ENCODE results near the gene DEF6. TPM values are rescaled to one million over a fixed set of nuclear protein-coding genes. Genes with fewer than 3 reads are reported as not detected.

DEF6 gene
- total and polyA plus RNA-seq, 8 donors, result 6.4 to 21.9 (median 8.5) TPM

DNA sequence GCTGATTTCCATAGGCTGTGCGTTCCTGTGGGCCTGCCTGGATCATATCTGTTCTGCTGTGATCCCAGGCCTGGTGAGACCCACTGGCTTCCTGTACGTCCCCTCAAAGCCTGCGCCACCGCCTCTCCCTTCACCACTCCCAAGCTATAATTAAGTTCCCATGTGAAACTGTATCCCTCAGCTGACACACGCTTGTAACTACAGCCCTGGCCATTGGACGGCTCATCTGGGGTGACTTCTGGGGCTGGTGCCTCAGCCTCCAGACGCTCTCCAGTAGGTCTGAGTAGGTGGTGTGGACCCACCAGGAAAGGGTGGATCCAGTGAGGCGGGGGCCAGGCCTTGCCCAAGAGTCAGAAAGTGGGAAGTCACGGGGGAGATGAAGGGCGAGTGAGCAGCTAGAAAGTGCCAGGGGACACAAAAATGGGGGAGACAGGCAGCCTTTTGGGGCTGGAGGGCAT lies 65.7 kb downstream of the DEF6 start:
- Histone ChIP-seq H3K4me1 (peaks cover 4 to 37% of the 10 kb centered on the region in 2 donors), H3K27me3 (no peaks in the 10 kb centered on the region), H3K36me3 (peaks cover 0 to 11% of the 10 kb centered on the region in 2 donors), H3K27ac (no peak overlapping the region), H3K9me3 (no peaks in the 10 kb centered on the region), H3K4me3 (no peak overlapping the region)
- no peak for DNase-seq
- ATAC-seq, result no peak
- TF ChIP-seq, protein P1, sequence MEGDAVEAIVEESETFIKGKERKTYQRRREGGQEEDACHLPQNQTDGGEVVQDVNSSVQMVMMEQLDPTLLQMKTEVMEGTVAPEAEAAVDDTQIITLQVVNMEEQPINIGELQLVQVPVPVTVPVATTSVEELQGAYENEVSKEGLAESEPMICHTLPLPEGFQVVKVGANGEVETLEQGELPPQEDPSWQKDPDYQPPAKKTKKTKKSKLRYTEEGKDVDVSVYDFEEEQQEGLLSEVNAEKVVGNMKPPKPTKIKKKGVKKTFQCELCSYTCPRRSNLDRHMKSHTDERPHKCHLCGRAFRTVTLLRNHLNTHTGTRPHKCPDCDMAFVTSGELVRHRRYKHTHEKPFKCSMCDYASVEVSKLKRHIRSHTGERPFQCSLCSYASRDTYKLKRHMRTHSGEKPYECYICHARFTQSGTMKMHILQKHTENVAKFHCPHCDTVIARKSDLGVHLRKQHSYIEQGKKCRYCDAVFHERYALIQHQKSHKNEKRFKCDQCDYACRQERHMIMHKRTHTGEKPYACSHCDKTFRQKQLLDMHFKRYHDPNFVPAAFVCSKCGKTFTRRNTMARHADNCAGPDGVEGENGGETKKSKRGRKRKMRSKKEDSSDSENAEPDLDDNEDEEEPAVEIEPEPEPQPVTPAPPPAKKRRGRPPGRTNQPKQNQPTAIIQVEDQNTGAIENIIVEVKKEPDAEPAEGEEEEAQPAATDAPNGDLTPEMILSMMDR (IDR thresholded peaks at IDR 0.05), result no peak
- intact Hi-C loops (cut with DNase I), result no loop called here

DNA sequence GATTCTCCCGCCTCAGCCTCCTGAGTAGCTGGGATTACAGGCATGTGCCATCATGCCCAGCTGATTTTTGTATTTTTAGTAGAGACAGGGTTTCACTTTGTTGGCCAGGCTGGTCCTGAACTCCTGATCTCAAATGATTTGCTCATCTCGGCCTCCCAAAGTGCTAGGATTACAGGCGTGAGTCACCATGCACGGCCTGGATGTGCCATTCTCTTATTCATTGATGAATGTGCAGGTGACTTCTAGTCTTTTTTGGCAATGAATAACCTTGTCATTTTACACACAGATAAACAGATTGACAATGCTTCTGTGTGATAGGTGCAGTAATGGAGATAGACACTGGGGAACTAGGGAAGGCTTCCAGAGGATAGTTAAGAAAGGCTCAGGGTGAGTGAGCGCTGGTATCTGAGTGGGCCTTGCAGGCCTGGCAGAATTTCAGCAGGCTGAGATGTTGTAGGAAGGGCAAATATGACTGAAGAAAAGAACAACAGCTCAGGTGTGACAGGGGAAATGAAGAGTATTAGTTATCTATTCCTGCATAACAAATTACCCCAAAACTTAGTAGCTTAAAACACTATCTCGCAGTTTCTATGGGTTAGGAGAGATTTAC lies 68.1 kb downstream of the DEF6 start:
- ATAC-seq, result no peak
- H3K27ac ChIP-seq, result no peak overlapping the region
- intact Hi-C loops (cut with DNase I), result no loop called here
- H3K9me3 ChIP-seq, result no peaks in the 10 kb centered on the region
- no peak overlapping the region for H3K4me3 ChIP-seq
- no peak for DNase-seq
- TF ChIP-seq, protein P1 (IDR thresholded peaks at IDR 0.05), result no peak
- H3K4me1 ChIP-seq, result peaks cover 21 to 41% of the 10 kb centered on the region in 2 donors
- peaks cover 0 to 6% of the 10 kb centered on the region in 2 donors for H3K36me3 ChIP-seq
- no peaks in the 10 kb centered on the region for H3K27me3 ChIP-seq

DNA sequence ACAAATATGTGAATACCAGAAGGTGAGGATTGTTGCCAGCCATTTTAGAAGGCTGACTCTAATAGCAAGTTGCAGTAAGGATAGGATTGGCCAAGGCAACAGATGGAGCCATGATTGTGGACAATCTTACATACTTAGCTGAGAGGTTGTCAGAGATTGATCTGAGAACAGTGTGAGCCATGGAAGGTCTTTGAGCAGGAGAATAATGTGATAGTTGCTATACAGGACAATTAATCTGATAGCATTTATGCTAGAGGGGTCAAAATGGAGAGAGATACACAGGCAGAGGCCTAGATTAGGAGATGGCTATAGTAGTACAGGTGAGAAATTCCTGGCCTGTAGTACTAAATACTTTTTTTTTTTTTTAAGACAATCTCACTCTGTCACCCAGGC lies 68.6 kb downstream of the DEF6 start:
- Histone ChIP-seq H3K4me3 (no peak overlapping the region), H3K27me3 (no peaks in the 10 kb centered on the region), H3K36me3 (peaks cover 0 to 6% of the 10 kb centered on the region in 2 donors), H3K4me1 (peaks cover 24 to 45% of the 10 kb centered on the region in 2 donors), H3K27ac (no peak overlapping the region), H3K9me3 (no peaks in the 10 kb centered on the region)
- TF ChIP-seq, protein P1 (IDR thresholded peaks at IDR 0.05), result no peak
- ATAC-seq, result no peak
- intact Hi-C loops (cut with DNase I), result no loop called here
- DNase-seq, result no peak

DNA sequence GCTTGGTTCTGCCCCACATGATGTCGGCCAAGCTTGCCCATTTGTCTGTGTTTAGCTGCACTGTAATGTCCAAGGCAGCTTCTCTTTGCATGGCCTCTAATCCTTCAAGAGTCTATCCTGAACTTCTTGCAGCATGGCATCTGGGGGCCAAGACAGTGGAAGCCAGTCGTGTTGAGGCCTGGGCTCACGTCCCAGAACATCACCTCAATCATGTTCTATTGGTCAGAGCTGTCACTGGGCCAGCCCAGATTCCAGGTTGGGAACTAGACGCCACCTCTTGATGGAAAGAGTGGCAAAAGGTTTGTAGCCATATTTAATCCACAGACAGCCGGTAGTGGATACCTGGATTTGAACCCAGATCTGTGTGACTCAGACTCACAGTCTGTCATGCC lies 70.0 kb downstream of the DEF6 start:
- no peaks in the 10 kb centered on the region for H3K9me3 ChIP-seq
- peaks cover 0 to 6% of the 10 kb centered on the region in 2 donors for H3K36me3 ChIP-seq
- ATAC-seq, result no peak
- no peak overlapping the region for H3K27ac ChIP-seq
- TF ChIP-seq, protein P1 (IDR thresholded peaks at IDR 0.05), result no peak
- no peak for DNase-seq
- H3K4me1 ChIP-seq, result peaks cover 24 to 58% of the 10 kb centered on the region in 2 donors
- H3K4me3 ChIP-seq, result no peak overlapping the region
- H3K27me3 ChIP-seq, result no peaks in the 10 kb centered on the region
- intact Hi-C loops (cut with DNase I), result no loop called here

DNA sequence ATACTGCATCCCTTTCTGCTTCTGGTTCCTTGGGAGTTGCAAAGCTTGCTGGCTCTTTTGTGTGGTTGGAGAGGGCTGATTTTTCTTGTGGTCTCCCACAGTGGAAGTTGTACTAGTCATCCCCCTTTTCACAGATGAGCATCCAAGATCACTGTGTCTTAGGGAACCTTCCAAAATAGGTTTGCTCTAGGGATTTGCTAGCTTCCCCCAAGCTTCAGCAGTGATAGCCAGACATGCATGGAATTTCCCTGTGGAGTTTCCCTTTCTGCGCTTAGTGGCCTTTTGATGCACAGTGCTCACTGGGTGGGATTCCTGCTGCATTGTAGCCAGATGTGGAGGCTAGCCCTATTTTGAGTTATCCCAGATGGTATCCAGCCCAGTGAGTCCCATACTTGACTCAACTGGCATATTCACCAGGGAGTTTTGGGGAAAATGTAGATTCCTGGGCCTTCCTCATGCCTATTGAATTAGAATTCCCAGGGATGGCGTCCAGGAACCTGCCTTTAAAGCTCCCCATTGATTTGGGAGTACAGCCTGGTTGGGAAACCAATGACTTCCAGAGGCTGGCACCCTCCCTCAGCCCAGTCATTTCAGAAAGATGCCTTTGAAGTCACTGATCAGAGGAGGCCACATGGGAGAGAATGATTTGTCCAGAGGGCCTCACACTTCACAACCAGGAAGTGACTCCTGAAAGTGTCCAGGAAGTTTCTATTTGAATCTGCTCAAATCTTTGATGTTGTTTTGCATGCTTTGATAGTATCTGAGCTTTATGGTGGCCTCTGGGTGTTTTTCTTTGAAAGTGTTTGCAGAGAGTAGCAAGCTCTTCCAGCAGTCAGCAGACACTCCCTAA lies 70.6 kb downstream of the DEF6 start:
- Histone ChIP-seq H3K9me3 (no peaks in the 10 kb centered on the region), H3K27me3 (no peaks in the 10 kb centered on the region), H3K27ac (peak overlapping the region in 1 of 2 donors; percentile 30), H3K36me3 (peaks cover 0 to 6% of the 10 kb centered on the region in 2 donors), H3K4me1 (peaks cover 24 to 52% of the 10 kb centered on the region in 2 donors), H3K4me3 (no peak overlapping the region)
- DNase-seq, result no peak
- intact Hi-C loops (cut with DNase I), result no loop called here
- ATAC-seq, result no peak
- TF ChIP-seq, protein P1 (IDR thresholded peaks at IDR 0.05), result no peak

All from left lung (tissue), 10 donors.